ENCODE measurements around the gene ACP3. TPM values are rescaled to one million over a fixed set of nuclear protein-coding genes. Genes with fewer than 3 reads are reported as not detected.
A peak's percentile ranks its signal among the peaks of the same experiment; 100 is the strongest.

Gene ACP3
- total and polyA plus RNA-seq, 2 donors (not counting 1 experiment from before 2014, with no cell fraction given), result 3.5 to 25.3 TPM

GRCh38 chr3:132342610-132343009, 25.4 kb downstream of the ACP3 start:
- TF ChIP-seq CTCF (conservative IDR thresholded peaks at IDR 0.05 in 1 of 2, IDR thresholded peaks at IDR 0.05 in 1 of 2; ENCODE audit: low read depth in 1 of 2, low read length in 2 of 2), result no peak
- no peak for TF ChIP-seq EZH2 (IDR thresholded peaks at IDR 0.05; ENCODE audit: low read length, missing control alignments)
- Histone ChIP-seq H4K20me1 (ENCODE audit: control insufficient read depth, extremely low read depth, insufficient read depth, low read length) (no peaks in the 10 kb centered on the region), H2AFZ (ENCODE audit: low read length) (no peak overlapping the region), H3K4me3 (replicated peaks in 1 of 4; ENCODE audit: control extremely low read depth in 1 of 4, insufficient read depth in 1 of 4, low read depth in 3 of 4, low read length in 4 of 4) (no peak overlapping the region), H3K79me2 (ENCODE audit: control insufficient read depth, insufficient read depth, low read length) (no peaks in the 10 kb centered on the region), H3K9ac (ENCODE audit: insufficient read depth, low read length) (no peak overlapping the region), H3K27me3 (ENCODE audit: control insufficient read depth, insufficient read depth, low read length) (no peaks in the 10 kb centered on the region), H3K27ac (ENCODE audit: insufficient read depth, low read length) (no peak overlapping the region), H3K4me2 (ENCODE audit: extremely low read depth, insufficient read depth, low read length) (no peak overlapping the region), H3K36me3 (ENCODE audit: control insufficient read depth, insufficient read depth, low read length) (no peaks in the 10 kb centered on the region), H3K4me1 (ENCODE audit: control insufficient read depth, extremely low read depth, insufficient read depth, low read length) (no peaks in the 10 kb centered on the region), H3K9me3 (ENCODE audit: control insufficient read depth, insufficient read depth, low read depth, low read length) (no peaks in the 10 kb centered on the region)
- DNase-seq (ENCODE audit: low read depth in 2 of 2), result no peak

- TF ChIP-seq EZH2 (IDR thresholded peaks at IDR 0.05; ENCODE audit: low read length, missing control alignments), result no peak
- TF ChIP-seq CTCF (conservative IDR thresholded peaks at IDR 0.05 in 1 of 2, IDR thresholded peaks at IDR 0.05 in 1 of 2; ENCODE audit: low read depth in 1 of 2, low read length in 2 of 2), result peak; percentile 89 to 90
- no peaks in the 10 kb centered on the region for H3K4me1 ChIP-seq (ENCODE audit: control insufficient read depth, extremely low read depth, insufficient read depth, low read length)
- H4K20me1 ChIP-seq (ENCODE audit: control insufficient read depth, extremely low read depth, insufficient read depth, low read length), result no peaks in the 10 kb centered on the region
- H3K9ac ChIP-seq (ENCODE audit: insufficient read depth, low read length), result no peak overlapping the region
- no peaks in the 10 kb centered on the region for H3K9me3 ChIP-seq (ENCODE audit: control insufficient read depth, insufficient read depth, low read depth, low read length)
- no peak overlapping the region for H3K4me2 ChIP-seq (ENCODE audit: extremely low read depth, insufficient read depth, low read length)
- H2AFZ ChIP-seq (ENCODE audit: low read length), result no peak overlapping the region
- H3K79me2 ChIP-seq (ENCODE audit: control insufficient read depth, insufficient read depth, low read length), result no peaks in the 10 kb centered on the region
- H3K4me3 ChIP-seq (replicated peaks in 1 of 4; ENCODE audit: control extremely low read depth in 1 of 4, insufficient read depth in 1 of 4, low read depth in 3 of 4, low read length in 4 of 4), result no peak overlapping the region
- no peak overlapping the region for H3K27ac ChIP-seq (ENCODE audit: insufficient read depth, low read length)
- no peaks in the 10 kb centered on the region for H3K36me3 ChIP-seq (ENCODE audit: control insufficient read depth, insufficient read depth, low read length)
- peak; percentile 52 to 82 for DNase-seq (ENCODE audit: low read depth in 2 of 2)
- H3K27me3 ChIP-seq (ENCODE audit: control insufficient read depth, insufficient read depth, low read length), result no peaks in the 10 kb centered on the region
Observed at GRCh38 chr3:132343018-132343612, 25.9 kb downstream of the ACP3 start.

GRCh38 chr3:132344666-132345280, 27.6 kb downstream of the ACP3 start:
- TF ChIP-seq CTCF (conservative IDR thresholded peaks at IDR 0.05 in 1 of 2, IDR thresholded peaks at IDR 0.05 in 1 of 2; ENCODE audit: low read depth in 1 of 2, low read length in 2 of 2), result no peak
- no peak for TF ChIP-seq EZH2 (IDR thresholded peaks at IDR 0.05; ENCODE audit: low read length, missing control alignments)
- no peak overlapping the region for H3K4me2 ChIP-seq (ENCODE audit: extremely low read depth, insufficient read depth, low read length)
- no peaks in the 10 kb centered on the region for H3K27me3 ChIP-seq (ENCODE audit: control insufficient read depth, insufficient read depth, low read length)
- no peaks in the 10 kb centered on the region for H3K36me3 ChIP-seq (ENCODE audit: control insufficient read depth, insufficient read depth, low read length)
- H3K27ac ChIP-seq (ENCODE audit: insufficient read depth, low read length), result no peak overlapping the region
- no peaks in the 10 kb centered on the region for H3K79me2 ChIP-seq (ENCODE audit: control insufficient read depth, insufficient read depth, low read length)
- H3K4me3 ChIP-seq (replicated peaks in 1 of 4; ENCODE audit: control extremely low read depth in 1 of 4, insufficient read depth in 1 of 4, low read depth in 3 of 4, low read length in 4 of 4), result no peak overlapping the region
- no peaks in the 10 kb centered on the region for H3K9me3 ChIP-seq (ENCODE audit: control insufficient read depth, insufficient read depth, low read depth, low read length)
- no peak overlapping the region for H3K9ac ChIP-seq (ENCODE audit: insufficient read depth, low read length)
- no peak overlapping the region for H2AFZ ChIP-seq (ENCODE audit: low read length)
- H3K4me1 ChIP-seq (ENCODE audit: control insufficient read depth, extremely low read depth, insufficient read depth, low read length), result no peaks in the 10 kb centered on the region
- DNase-seq (ENCODE audit: low read depth in 2 of 2), result peak; percentile 24 to 81
- no peaks in the 10 kb centered on the region for H4K20me1 ChIP-seq (ENCODE audit: control insufficient read depth, extremely low read depth, insufficient read depth, low read length)

Measured in fibroblast of lung (primary cell).